Cerebellar cortex (tissue), 1 donor: ENCODE measurements around the gene AHNAK.
"Not testable (repeated sequence)": the region's sequence is repeated elsewhere in the genome, so short reads cannot be mapped to it uniquely, and the experiment has no call there.

Source experiments
- DNase-seq: peaks from one replicate; pipeline ENCODE4 v3.0.0-alpha.2; 2015; ENCODE audit warnings: low spot score

The AHNAK gene, protein sequence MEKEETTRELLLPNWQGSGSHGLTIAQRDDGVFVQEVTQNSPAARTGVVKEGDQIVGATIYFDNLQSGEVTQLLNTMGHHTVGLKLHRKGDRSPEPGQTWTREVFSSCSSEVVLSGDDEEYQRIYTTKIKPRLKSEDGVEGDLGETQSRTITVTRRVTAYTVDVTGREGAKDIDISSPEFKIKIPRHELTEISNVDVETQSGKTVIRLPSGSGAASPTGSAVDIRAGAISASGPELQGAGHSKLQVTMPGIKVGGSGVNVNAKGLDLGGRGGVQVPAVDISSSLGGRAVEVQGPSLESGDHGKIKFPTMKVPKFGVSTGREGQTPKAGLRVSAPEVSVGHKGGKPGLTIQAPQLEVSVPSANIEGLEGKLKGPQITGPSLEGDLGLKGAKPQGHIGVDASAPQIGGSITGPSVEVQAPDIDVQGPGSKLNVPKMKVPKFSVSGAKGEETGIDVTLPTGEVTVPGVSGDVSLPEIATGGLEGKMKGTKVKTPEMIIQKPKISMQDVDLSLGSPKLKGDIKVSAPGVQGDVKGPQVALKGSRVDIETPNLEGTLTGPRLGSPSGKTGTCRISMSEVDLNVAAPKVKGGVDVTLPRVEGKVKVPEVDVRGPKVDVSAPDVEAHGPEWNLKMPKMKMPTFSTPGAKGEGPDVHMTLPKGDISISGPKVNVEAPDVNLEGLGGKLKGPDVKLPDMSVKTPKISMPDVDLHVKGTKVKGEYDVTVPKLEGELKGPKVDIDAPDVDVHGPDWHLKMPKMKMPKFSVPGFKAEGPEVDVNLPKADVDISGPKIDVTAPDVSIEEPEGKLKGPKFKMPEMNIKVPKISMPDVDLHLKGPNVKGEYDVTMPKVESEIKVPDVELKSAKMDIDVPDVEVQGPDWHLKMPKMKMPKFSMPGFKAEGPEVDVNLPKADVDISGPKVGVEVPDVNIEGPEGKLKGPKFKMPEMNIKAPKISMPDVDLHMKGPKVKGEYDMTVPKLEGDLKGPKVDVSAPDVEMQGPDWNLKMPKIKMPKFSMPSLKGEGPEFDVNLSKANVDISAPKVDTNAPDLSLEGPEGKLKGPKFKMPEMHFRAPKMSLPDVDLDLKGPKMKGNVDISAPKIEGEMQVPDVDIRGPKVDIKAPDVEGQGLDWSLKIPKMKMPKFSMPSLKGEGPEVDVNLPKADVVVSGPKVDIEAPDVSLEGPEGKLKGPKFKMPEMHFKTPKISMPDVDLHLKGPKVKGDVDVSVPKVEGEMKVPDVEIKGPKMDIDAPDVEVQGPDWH (N-terminal part only)

GRCh38 chr11:62546244-62546928 lies at the start of gene AHNAK:
AHNAK (minus strand) TSS chr11:62546806; CDS start chr11:62536098, 10,708 bp downstream.
- DNase-seq: no peak

DNA sequence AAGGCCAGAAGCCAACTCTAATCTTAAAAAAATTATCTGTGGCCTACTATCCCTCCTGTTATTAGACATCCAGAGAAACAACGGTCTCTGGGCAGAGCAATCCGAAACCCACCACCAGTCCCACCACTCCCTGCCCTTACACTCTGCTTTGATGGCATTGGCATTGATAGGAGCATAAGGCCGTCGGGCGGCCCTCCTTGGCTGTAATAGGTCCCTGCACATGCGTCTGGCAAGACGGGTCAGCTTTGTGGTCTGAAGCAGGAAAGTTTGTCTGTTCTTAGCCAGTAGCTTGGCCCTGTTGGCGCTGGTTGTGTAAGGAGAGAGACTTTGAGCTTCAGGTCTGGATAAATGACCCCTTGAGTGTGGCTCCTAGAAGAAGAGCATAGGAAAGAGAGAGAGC lies 48.5 kb upstream of the AHNAK start:
- no peak for DNase-seq

DNA sequence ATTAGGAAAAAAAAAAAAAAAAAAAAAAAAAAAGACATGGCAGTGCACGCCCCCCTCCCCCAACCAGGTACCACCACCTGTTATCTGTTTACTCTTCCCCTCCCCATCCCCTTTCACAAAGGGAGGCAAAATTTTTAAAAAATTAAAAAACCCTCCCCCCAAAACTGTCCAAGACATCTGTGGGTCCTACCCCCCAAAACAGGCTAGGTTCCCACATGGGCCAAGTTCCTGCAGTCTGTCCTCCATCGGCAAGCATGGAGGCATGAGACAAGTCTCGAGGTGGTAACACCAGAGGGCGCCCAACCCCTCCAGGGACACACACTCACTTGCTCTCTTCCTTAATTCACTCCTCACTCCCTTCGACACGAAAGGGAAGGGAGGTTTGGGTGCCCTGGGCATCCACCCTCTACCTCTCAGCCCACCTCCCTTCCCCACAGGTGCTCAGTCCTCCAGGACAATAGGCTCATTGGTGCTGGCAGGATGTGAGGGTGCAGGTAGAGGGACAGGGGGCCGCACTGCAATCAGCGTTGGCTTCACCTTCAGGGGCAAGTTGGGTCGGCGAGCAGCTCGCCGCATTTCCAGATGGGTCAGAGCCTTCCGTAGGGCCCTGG lies 46.9 kb upstream of the AHNAK start:
- DNase-seq: peak; percentile 79

- no peak for DNase-seq
These were observed 46.4 kb upstream of the AHNAK start for GRCh38 chr11:62592989-62593421.

DNA sequence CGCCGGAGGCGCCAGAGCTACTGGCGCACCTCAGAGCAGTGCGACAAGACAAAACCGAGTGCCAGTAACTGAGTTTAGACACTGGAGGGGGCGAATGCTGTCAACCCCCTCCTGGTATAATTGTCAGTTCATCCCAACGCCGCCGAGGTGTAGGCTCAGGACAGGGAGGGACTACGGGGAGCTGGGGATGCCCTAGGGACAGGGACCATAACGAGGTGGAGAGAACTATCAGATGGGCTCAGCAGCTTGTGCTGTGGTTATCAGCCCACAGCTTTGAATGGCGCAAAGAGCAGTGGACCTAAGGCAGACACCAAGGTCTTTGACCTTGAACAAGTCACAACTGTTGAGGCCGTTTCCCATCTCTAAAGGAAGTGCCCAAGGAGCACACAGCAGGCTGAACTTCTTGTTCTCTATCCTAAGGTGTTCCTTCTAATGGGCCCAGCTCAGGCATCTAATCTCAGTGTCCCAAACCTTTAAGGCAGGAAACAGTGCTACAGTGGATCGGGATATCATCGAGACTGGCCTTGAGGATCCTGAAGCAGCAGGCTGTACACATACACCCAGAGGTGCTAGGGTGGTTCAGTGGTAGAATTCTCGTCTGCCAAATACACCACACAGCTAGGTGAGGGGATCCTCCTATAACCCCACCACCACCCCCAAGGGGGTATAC lies 45.7 kb upstream of the AHNAK start:
- DNase-seq: peak; percentile 40

DNA sequence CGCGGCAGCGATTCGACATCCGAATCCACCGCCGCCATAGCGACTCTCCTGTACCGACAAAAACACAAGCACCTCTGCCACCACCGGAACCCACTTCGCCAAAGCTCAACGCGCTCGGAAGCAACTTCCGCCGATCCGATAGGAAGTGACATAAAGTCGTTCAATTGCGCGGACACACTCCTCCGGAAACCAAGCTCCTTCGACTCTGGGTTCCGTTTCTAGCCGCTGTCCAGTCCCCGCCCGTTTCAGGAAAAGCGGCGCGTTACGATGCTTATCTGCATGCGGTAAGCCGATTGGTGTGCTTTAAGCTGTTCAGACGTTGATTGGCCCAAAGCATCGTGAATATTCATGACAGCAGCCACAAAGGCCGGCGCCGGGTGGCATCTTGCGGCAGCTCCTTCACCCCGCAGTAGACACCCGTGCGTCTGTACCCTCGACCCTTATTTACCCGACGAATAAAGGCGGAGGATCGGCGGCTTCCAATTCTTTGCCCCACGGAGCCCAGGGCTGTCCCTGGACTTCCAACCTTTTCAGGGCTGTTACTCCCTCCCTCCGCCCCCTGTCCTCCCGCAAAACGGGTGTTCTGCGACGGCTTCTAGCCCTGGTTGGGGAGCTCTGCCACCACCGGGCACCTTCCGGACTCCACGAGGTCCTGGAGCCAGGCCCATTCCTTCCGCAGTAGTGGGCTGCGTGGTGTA lies 45.0 kb upstream of the AHNAK start, which contains the start of gene TUT1:
TUT1 (minus strand) TSS at position 76 of the 698 bp plus-strand sequence; CDS start at position 38, 38 bp downstream.
- DNase-seq: peak; percentile 100

- no peak for DNase-seq
These were observed 42.5 kb upstream of the AHNAK start for GRCh38 chr11:62588966-62589637.

GRCh38 chr11:62585356-62585755 lies 38.8 kb upstream of the AHNAK start:
- DNase-seq: not testable (repeated sequence)

DNA sequence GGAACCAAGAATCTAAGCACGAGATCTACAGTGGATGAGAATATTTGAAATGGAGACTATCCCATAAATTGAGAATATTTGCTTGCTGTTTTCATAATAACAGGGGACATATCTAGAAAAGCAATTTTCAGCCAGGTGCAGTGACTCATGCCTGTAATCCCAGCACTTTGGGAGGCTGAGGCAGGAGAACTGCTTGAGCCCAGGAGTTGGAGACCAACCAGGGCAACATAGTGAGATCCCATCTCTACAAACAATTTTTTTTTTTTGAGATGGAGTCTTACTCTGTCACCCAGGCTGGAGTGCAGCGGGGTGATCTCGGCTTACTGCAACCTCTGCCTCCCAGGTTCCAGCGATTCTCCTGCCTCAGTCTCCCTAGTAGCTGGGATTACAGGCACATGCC lies 35.1 kb upstream of the AHNAK start:
- not testable (repeated sequence) for DNase-seq

DNA sequence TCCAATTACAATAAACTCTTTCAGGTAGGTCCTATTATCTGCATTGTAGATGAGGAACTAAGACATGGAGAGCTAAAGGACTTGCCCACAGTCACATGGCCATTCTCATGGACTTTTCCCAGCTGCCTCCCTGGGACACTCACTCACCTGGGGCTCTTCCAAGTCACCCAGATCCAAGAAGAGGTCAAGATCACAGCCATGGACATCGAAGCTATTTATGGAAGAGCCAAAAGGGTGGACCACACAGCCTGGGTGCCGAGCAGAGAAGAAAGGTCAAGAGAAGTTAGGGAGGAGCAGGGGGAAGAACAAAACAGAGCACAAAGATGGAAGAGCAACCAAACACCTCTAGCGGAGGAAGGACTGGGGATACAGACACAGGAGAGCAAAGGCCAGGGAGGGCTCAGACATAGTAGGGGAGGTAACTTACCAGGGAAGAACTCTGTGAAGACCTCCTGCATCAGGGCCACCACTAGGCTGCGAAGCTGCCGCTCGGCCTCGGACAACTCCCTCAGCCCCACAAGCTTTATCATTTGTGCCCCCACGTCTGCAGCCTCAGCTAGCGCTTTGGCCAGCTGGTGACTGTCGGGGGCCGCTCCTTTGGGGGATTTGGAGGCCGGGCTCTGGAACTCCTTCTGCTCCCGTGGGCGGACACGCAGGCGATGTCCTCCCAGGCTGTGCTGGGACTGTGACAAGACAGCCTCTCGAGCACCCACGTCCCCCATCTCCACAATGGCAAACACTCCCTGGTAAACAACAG lies 34.5 kb upstream of the AHNAK start:
- DNase-seq: no peak

DNA sequence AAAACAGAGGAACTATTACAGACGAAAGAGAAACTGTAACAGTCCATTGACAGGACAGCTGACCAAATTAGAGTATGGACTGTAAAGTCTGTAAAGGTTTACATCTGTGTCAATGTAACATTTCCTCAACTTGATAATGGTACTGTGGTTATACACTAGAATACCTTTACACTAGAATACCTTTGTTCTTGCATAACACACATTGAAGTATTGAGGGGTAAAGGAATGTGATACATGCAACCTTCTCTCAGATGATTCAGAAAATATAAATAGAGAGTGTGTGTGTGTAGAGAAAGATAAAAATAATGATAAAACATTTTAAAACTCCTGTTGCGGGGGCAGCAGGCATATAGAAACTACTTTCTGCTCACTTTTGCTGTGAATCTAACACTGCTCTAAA lies 32.6 kb upstream of the AHNAK start:
- no peak for DNase-seq

DNA sequence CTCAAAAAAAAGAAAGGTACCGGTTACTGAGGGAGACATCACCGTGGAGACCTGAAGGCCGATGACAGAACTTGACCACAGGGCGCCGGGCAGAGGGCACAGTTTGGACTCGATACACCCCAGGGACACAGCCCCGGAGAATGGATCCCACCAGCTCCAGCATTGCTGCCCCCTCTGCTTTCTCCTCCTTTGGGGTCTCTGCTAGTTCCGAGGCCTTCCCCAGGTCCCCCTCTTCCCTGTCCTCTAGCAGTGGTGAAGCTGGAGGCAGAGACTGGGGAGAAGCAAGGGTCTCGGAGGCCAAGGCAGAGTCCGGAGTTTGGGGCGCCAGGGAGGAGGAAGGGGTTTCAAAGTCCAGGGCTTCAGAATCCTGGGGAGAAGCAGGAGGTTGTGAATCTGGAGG lies 31.9 kb upstream of the AHNAK start:
- DNase-seq: no peak

- no peak for DNase-seq
These were observed 30.6 kb upstream of the AHNAK start for GRCh38 chr11:62577046-62577714.

GRCh38 chr11:62575837-62576236 lies 29.2 kb upstream of the AHNAK start:
- no peak for DNase-seq

DNA sequence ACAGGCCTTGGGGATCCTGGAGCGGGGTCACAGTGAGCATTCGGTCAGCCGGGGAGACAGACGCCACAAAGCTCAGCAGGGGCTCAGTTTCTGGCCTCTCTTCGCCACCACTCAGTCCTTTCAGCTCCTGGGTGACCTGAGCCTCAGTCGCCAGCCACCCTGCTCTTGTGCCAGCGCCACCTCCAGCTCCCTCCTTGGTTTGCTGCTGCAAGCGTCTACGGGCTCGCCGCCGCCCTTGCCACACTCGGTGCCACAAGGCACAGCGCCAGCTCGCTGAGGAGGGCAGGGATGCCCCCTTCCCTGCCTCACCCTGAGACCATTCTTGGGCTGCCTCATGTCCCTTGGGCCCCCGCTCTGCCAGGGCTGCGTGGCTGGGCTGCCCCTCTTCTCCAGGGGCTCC lies 28.6 kb upstream of the AHNAK start:
- no peak for DNase-seq

GRCh38 chr11:62574363-62575071 lies 27.9 kb upstream of the AHNAK start:
- no peak for DNase-seq
